ENCODE measurements around the gene XPR1. TPM values are rescaled to one million over a fixed set of nuclear protein-coding genes. Genes with fewer than 3 reads are reported as not detected.
"Not testable (repeated sequence)": the region's sequence is repeated elsewhere in the genome, so short reads cannot be mapped to it uniquely, and the experiment has no call there.

The XPR1 gene
- total and polyA plus RNA-seq, 3 donors from 2014 or later: 34.8 to 76.2 (median 71.8) TPM

- Histone ChIP-seq H3K4me1 (peaks cover 3% of the 10 kb centered on the region), H3K27me3 (no peaks in the 10 kb centered on the region), H3K36me3 (ENCODE audit: low read depth, missing control alignments) (no peaks in the 10 kb centered on the region), H3K27ac (no peak overlapping the region), H3K4me3 (no peak overlapping the region), H3K9me3 (no peaks in the 10 kb centered on the region)
- TF ChIP-seq POLR2A (IDR thresholded peaks at IDR 0.05): no peak
- no peak for TF ChIP-seq CTCF (IDR thresholded peaks at IDR 0.05)
- intact Hi-C loops (cut with DNase I; ENCODE audit: low total_unique reads): loop anchor here (10.0 kb wide), 1 partner anchor 319 kb away; no protein-coding TSS in a partner anchor
- WGBS, 2 donors: 57 to 58% methylated on average over 2 of the region's 2 CpGs
- DNase-seq: no peak
Measured at GRCh38 chr1:180854001-180854400, 222.2 kb downstream of the XPR1 start.

GRCh38 chr1:180854456-180854855 lies 222.6 kb downstream of the XPR1 start:
- Histone ChIP-seq H3K4me3 (no peak overlapping the region), H3K36me3 (ENCODE audit: low read depth, missing control alignments) (no peaks in the 10 kb centered on the region), H3K27ac (no peak overlapping the region), H3K4me1 (peaks cover 3% of the 10 kb centered on the region), H3K9me3 (no peaks in the 10 kb centered on the region), H3K27me3 (no peaks in the 10 kb centered on the region)
- TF ChIP-seq CTCF (IDR thresholded peaks at IDR 0.05) (no peak), POLR2A (IDR thresholded peaks at IDR 0.05) (no peak)
- 41 to 45% methylated on average over 5 of the region's 5 CpGs for WGBS, 2 donors
- intact Hi-C loops (cut with DNase I; ENCODE audit: low total_unique reads): loop anchor here (10.0 kb wide), 1 partner anchor 320 kb away; no protein-coding TSS in a partner anchor
- DNase-seq: no peak

GRCh38 chr1:180857947-180858725 lies 226.3 kb downstream of the XPR1 start:
- not testable (repeated sequence) for DNase-seq; H3K9me3 ChIP-seq; H3K27me3 ChIP-seq; H3K4me1 ChIP-seq; H3K4me3 ChIP-seq; H3K36me3 ChIP-seq (ENCODE audit: low read depth, missing control alignments)
- WGBS, 2 donors: 85 to 89% methylated on average over 7 of the region's 7 CpGs
- H3K27ac ChIP-seq: peak overlapping the region in 1 of 2 donors; percentile 66
- intact Hi-C loops (cut with DNase I; ENCODE audit: low total_unique reads): loop anchor here (10.0 kb wide), 1 partner anchor 323 kb away; no protein-coding TSS in a partner anchor

- no peak for DNase-seq
- Histone ChIP-seq H3K4me1 (no peaks in the 10 kb centered on the region), H3K9me3 (no peaks in the 10 kb centered on the region), H3K27ac (no peak overlapping the region), H3K36me3 (ENCODE audit: low read depth, missing control alignments) (no peaks in the 10 kb centered on the region), H3K4me3 (no peak overlapping the region), H3K27me3 (no peaks in the 10 kb centered on the region)
- TF ChIP-seq POLR2A (IDR thresholded peaks at IDR 0.05) (no peak), CTCF (IDR thresholded peaks at IDR 0.05) (no peak)
- intact Hi-C loops (cut with DNase I; ENCODE audit: low total_unique reads): loop anchor here (10.0 kb wide), 1 partner anchor 325 kb away; no protein-coding TSS in a partner anchor
- WGBS, 2 donors: 88 to 96% methylated on average over 1 of the region's 1 CpG
Measured at GRCh38 chr1:180859306-180859705, 227.5 kb downstream of the XPR1 start.

- DNase-seq: no peak
- H3K27ac ChIP-seq: no peak overlapping the region
- intact Hi-C loops (cut with DNase I; ENCODE audit: low total_unique reads): no loop called here
- no peaks in the 10 kb centered on the region for H3K27me3 ChIP-seq
- H3K9me3 ChIP-seq: no peaks in the 10 kb centered on the region
- TF ChIP-seq POLR2A (IDR thresholded peaks at IDR 0.05) (no peak), CTCF (IDR thresholded peaks at IDR 0.05) (no peak)
- H3K36me3 ChIP-seq (ENCODE audit: low read depth, missing control alignments): no peaks in the 10 kb centered on the region
- 84 to 88% methylated on average over 2 of the region's 2 CpGs for WGBS, 2 donors
- H3K4me3 ChIP-seq: no peak overlapping the region
- no peaks in the 10 kb centered on the region for H3K4me1 ChIP-seq
Measured at GRCh38 chr1:180860535-180860934, 228.7 kb downstream of the XPR1 start.
